ENCODE measurements around the gene CHP1.

CHP1 gene

DNA sequence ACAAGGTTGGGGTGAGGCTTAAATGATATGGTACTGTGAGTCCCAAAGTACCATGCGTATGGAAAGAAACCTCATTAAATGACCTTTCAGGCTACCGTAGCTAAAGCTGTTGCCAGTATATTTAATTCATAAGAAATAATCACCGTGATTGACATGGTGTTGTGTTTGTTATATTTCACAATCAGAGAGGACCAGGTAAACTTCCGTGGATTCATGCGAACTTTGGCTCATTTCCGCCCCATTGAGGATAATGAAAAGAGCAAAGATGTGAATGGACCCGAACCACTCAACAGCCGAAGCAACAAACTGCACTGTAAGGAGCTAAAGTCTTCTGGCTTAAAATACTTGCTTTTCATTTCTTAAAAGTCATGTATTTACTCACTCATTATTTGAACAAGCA is 31.5 kb downstream of the CHP1 start:
- TF ChIP-seq, protein P1, sequence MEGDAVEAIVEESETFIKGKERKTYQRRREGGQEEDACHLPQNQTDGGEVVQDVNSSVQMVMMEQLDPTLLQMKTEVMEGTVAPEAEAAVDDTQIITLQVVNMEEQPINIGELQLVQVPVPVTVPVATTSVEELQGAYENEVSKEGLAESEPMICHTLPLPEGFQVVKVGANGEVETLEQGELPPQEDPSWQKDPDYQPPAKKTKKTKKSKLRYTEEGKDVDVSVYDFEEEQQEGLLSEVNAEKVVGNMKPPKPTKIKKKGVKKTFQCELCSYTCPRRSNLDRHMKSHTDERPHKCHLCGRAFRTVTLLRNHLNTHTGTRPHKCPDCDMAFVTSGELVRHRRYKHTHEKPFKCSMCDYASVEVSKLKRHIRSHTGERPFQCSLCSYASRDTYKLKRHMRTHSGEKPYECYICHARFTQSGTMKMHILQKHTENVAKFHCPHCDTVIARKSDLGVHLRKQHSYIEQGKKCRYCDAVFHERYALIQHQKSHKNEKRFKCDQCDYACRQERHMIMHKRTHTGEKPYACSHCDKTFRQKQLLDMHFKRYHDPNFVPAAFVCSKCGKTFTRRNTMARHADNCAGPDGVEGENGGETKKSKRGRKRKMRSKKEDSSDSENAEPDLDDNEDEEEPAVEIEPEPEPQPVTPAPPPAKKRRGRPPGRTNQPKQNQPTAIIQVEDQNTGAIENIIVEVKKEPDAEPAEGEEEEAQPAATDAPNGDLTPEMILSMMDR (IDR thresholded peaks at IDR 0.05; ENCODE audit: low read length), result no peak
- H3K9me3 ChIP-seq (ENCODE audit: low read length), result no peaks in the 10 kb centered on the region
- H3K4me1 ChIP-seq (ENCODE audit: insufficient read depth, low read length, severe bottlenecking), result peaks cover 17% of the 10 kb centered on the region
- no peak overlapping the region for H3K9ac ChIP-seq (ENCODE audit: low read length)
- no peaks in the 10 kb centered on the region for H4K20me1 ChIP-seq (ENCODE audit: insufficient read depth, low read length)
- H3K27ac ChIP-seq (ENCODE audit: low read depth, low read length, poor library complexity, severe bottlenecking), result no peak overlapping the region
- no peak overlapping the region for H3K4me3 ChIP-seq (ENCODE audit: low read depth, low read length, poor library complexity, severe bottlenecking)
- no peaks in the 10 kb centered on the region for H3K27me3 ChIP-seq (ENCODE audit: insufficient read depth, low read length)
- no peak overlapping the region for H3K4me2 ChIP-seq (ENCODE audit: low read length)
- H3K9me2 ChIP-seq (ENCODE audit: low read depth, low read length), result no peaks in the 10 kb centered on the region
- H3K79me2 ChIP-seq (ENCODE audit: insufficient read depth, low read length), result no peaks in the 10 kb centered on the region
- H2AFZ ChIP-seq (ENCODE audit: low read length), result no peak overlapping the region
- no peaks in the 10 kb centered on the region for H3F3A ChIP-seq (ENCODE audit: insufficient read depth, low read length)
- peaks cover 43% of the 10 kb centered on the region for H3K36me3 ChIP-seq (ENCODE audit: insufficient read depth, low read length)

DNA sequence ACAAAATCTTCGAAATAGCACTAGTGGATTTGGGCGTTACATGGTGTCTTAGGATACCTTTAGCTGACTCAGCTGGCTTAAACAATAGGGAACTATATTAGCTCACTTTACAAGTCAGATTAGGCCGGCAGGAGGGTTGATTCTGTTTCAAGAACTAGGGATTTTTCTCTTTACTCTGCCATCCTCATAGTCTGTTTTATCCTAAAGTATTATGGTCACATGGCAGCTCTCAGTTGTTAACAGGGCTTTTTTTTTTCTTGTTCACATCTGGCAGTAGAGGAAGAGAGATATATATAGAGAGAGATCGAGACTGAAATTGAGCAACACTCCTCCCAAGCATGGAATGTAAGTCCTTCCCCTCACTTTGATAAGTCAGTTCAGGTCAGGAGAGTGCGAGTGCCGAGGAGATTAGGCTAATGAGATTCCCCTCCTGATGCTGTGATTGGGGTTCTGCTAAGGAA is 32.9 kb downstream of the CHP1 start:
- no peak overlapping the region for H3K4me2 ChIP-seq (ENCODE audit: low read length)
- no peak overlapping the region for H3K4me3 ChIP-seq (ENCODE audit: low read depth, low read length, poor library complexity, severe bottlenecking)
- no peaks in the 10 kb centered on the region for H3K27me3 ChIP-seq (ENCODE audit: insufficient read depth, low read length)
- H3K9me2 ChIP-seq (ENCODE audit: low read depth, low read length), result no peaks in the 10 kb centered on the region
- no peaks in the 10 kb centered on the region for H3F3A ChIP-seq (ENCODE audit: insufficient read depth, low read length)
- H2AFZ ChIP-seq (ENCODE audit: low read length), result no peak overlapping the region
- no peaks in the 10 kb centered on the region for H3K79me2 ChIP-seq (ENCODE audit: insufficient read depth, low read length)
- H4K20me1 ChIP-seq (ENCODE audit: insufficient read depth, low read length), result no peaks in the 10 kb centered on the region
- no peak overlapping the region for H3K27ac ChIP-seq (ENCODE audit: low read depth, low read length, poor library complexity, severe bottlenecking)
- H3K36me3 ChIP-seq (ENCODE audit: insufficient read depth, low read length), result peaks cover 38% of the 10 kb centered on the region
- TF ChIP-seq, protein P1 (IDR thresholded peaks at IDR 0.05; ENCODE audit: low read length), result no peak
- TF ChIP-seq EZH2 (IDR thresholded peaks at IDR 0.05; ENCODE audit: borderline replicate concordance, low read length), result no peak
- peaks cover 10% of the 10 kb centered on the region for H3K4me1 ChIP-seq (ENCODE audit: insufficient read depth, low read length, severe bottlenecking)
- no peaks in the 10 kb centered on the region for H3K9me3 ChIP-seq (ENCODE audit: low read length)
- no peak overlapping the region for H3K9ac ChIP-seq (ENCODE audit: low read length)

DNA sequence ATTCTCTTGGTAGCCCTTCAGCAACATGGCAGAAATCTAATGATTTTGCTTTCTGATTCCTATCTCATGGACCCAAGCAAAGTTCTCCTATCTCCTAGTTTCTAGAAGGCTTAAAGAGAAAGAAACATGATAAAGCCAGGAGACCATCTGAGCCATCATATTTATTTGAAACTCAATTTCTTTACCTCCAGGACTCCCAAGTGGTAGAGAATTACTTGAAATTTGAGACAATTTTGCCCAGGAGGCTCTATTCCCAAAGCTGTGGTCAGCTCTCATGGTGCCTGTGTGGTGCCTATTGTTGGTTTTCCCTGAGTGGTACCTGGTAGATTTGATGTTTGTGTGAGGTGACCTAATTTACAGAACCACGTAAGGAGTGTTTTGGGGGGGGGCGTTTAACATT is 38.8 kb downstream of the CHP1 start:
- Histone ChIP-seq H3K9ac (ENCODE audit: low read length) (no peak overlapping the region), H3K9me2 (ENCODE audit: low read depth, low read length) (no peaks in the 10 kb centered on the region), H3K4me1 (ENCODE audit: insufficient read depth, low read length, severe bottlenecking) (no peaks in the 10 kb centered on the region), H2AFZ (ENCODE audit: low read length) (no peak overlapping the region), H3K36me3 (ENCODE audit: insufficient read depth, low read length) (peaks cover 26% of the 10 kb centered on the region), H3K4me3 (ENCODE audit: low read depth, low read length, poor library complexity, severe bottlenecking) (no peak overlapping the region), H3K9me3 (ENCODE audit: low read length) (no peaks in the 10 kb centered on the region), H3K27ac (ENCODE audit: low read depth, low read length, poor library complexity, severe bottlenecking) (no peak overlapping the region), H3K79me2 (ENCODE audit: insufficient read depth, low read length) (no peaks in the 10 kb centered on the region), H4K20me1 (ENCODE audit: insufficient read depth, low read length) (no peaks in the 10 kb centered on the region), H3F3A (ENCODE audit: insufficient read depth, low read length) (no peaks in the 10 kb centered on the region), H3K27me3 (ENCODE audit: insufficient read depth, low read length) (no peaks in the 10 kb centered on the region), H3K4me2 (ENCODE audit: low read length) (no peak overlapping the region)
- TF ChIP-seq, protein P1 (IDR thresholded peaks at IDR 0.05; ENCODE audit: low read length), result no peak

Measured in OCI-LY1 (cell line).